HG03378 (cell line): ENCODE results near the gene RBM42.

ENCODE experiments used
- ATAC-seq: cut with Tn5 transposase; IDR thresholded peaks from one replicate; pipeline ENCODE4 v1.9.1; 2021; ENCODE audit warnings: mild to moderate bottlenecking, moderate library complexity; ENCODE audit not compliant: unreplicated experiment

RBM42 gene

GRCh38 chr19:35619290-35619923, 9.4 kb upstream of the RBM42 start:
- ATAC-seq, result no peak

- ATAC-seq, result no peak
Measured at GRCh38 chr19:35620001-35620400, 8.8 kb upstream of the RBM42 start.

GRCh38 chr19:35621708-35622107, 7.1 kb upstream of the RBM42 start:
- ATAC-seq, result no peak

GRCh38 chr19:35622750-35623149, 6.1 kb upstream of the RBM42 start:
- ATAC-seq, result no peak

GRCh38 chr19:35623327-35624010, 5.4 kb upstream of the RBM42 start:
- ATAC-seq, result no peak

GRCh38 chr19:35628264-35628564, 622 bp upstream of the RBM42 start:
- no peak for ATAC-seq

- ATAC-seq, result no peak
Measured at GRCh38 chr19:35629332-35629633, 447 bp downstream of the RBM42 start.

- ATAC-seq, result no peak
Measured at GRCh38 chr19:35633727-35634440, 5.0 kb downstream of the RBM42 start.

GRCh38 chr19:35636651-35637050, 7.8 kb downstream of the RBM42 start:
- ATAC-seq, result no peak

GRCh38 chr19:35637165-35637564, 8.3 kb downstream of the RBM42 start:
- ATAC-seq, result no peak

- no peak for ATAC-seq
Measured at GRCh38 chr19:35639321-35639639, 10.4 kb downstream of the RBM42 start.

GRCh38 chr19:35639863-35640262, 11.0 kb downstream of the RBM42 start:
- no peak for ATAC-seq

GRCh38 chr19:35641515-35642151, 12.8 kb downstream of the RBM42 start, which contains the start of gene ETV2:
Gene ETV2, plus strand, starts transcription at chr19:35641745. Its CDS starts 716 bp downstream, at chr19:35642461.
- no peak for ATAC-seq

GRCh38 chr19:35642312-35642711, 13.5 kb downstream of the RBM42 start:
- no peak for ATAC-seq

- no peak for ATAC-seq
Measured at GRCh38 chr19:35642798-35643254, 14.0 kb downstream of the RBM42 start.

- ATAC-seq, result no peak
Measured at GRCh38 chr19:35643255-35644205, 14.7 kb downstream of the RBM42 start.

GRCh38 chr19:35644206-35644986, 15.6 kb downstream of the RBM42 start:
- ATAC-seq, result no peak

- ATAC-seq, result no peak
Measured at GRCh38 chr19:35644987-35645679, 16.3 kb downstream of the RBM42 start.

- ATAC-seq, result no peak
Measured at GRCh38 chr19:35645680-35646511, 17.1 kb downstream of the RBM42 start.
